CD4-positive, alpha-beta T cell treated with Interleukin-6 for 4 hours (primary cell): Measurements from ENCODE around the gene KHDRBS2.

Source experiments
- DNase-seq: peaks from one replicate; pipeline ENCODE4 v3.0.0-alpha.2; 2020; ENCODE audit warnings: mixed read lengths

Gene KHDRBS2

GRCh38 chr6:62285612-62286469 lies at the start of gene KHDRBS2:
Gene KHDRBS2 (minus strand): TSS chr6:62286225.
- DNase-seq = peak; percentile 3

- DNase-seq = no peak
Observed at GRCh38 chr6:62328607-62329006, 42.6 kb upstream of the KHDRBS2 start.

GRCh38 chr6:62324834-62325233 lies 38.8 kb upstream of the KHDRBS2 start:
- no peak for DNase-seq

DNA sequence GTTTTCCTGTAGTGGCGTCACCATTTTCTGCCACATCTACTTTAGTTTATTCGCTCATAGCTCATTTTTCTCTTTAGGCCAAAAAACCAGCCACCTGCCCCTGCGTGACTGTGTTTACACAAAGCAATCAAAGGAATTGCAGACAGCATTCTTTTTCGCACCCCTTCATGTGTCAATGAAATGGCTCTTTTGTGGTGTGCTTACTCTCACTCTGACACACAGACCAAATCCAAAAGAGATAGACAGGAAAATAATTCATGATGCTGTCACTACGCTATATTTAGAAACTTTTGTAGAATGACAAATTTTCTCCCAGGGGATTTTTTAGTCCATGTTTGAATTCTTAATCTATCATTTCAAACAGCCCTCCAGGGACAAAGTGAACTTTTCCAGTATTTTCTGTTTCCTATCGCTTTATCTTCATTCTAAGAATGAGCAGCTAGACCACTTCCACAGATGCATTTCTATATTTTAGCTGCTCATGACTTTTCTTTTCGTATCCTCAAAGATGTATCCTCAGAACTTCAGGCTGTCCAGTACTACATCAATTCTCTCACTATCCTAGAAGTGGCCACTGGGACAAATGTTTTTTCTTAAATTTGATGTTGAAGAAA lies 37.9 kb upstream of the KHDRBS2 start:
- DNase-seq = no peak

- DNase-seq = no peak
Observed at GRCh38 chr6:62298745-62299392, 12.8 kb upstream of the KHDRBS2 start.

- DNase-seq = no peak
Observed at GRCh38 chr6:62296541-62296940, 10.5 kb upstream of the KHDRBS2 start.

DNA sequence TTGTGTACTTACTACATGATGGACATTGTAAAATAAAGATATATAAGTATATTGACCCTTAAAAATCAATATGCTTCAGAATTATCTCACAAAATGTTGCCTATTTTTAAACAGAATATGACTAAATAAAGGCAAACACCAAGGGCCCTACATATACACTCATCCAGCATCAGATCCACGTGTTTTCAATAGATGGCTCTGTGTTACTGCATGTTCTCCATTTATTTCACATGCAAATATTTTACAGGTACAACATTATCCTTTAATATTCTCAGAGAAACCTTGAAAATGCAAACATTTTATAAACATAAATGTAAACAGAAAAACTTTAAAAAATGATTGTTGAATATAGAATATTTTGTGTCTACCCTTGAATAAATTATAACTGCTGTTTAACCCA lies 2.9 kb upstream of the KHDRBS2 start:
- DNase-seq = no peak

GRCh38 chr6:62288562-62288961 lies 2.5 kb upstream of the KHDRBS2 start:
- DNase-seq = no peak

- DNase-seq = no peak
Observed at GRCh38 chr6:62286470-62286843, 432 bp upstream of the KHDRBS2 start.

DNA sequence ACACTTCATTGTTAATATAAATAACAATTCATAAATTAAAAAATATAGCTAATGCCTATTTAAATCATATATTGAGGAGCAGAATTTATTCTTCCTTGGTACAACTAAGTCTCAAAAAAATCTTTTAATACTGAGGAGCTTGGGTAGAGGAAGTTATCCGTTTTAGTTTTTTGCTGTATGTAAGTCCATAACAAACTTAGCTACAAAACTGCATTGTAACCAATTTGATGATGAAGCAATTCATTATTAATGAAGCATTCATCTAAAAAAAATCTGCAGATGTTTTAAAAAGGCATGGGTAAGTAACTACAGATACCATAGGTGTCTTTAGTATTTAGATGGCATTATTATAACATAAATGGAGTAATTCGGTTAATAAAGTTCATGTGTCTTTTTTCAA lies 1.3 kb downstream of the KHDRBS2 start:
- DNase-seq = no peak

- DNase-seq = no peak
Observed at GRCh38 chr6:62283796-62284411, 2.1 kb downstream of the KHDRBS2 start.

GRCh38 chr6:62283365-62283764 lies 2.7 kb downstream of the KHDRBS2 start:
- DNase-seq = no peak

DNA sequence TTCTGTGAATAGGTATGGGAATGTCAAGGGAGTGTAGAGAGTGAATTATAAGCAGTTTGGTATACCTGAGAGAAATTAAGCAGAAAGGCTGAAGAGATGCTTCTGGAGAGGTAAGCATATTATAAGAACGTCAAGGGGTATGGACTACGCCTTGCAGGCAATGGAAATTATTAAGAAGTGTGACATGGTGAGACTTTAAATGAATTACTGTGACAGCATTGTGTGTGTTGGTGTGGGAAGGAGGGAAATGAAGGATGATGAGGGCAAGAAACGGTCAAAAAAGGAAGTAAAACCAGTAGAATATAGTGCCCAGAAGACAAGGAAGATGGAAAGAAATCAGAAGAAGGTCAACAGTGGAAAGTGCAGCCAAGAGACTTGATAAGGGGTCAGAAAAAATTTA lies 5.9 kb downstream of the KHDRBS2 start:
- DNase-seq = no peak

- DNase-seq = no peak
Observed at GRCh38 chr6:62272114-62272513, 13.9 kb downstream of the KHDRBS2 start.

- no peak for DNase-seq
Observed at GRCh38 chr6:62265906-62266525, 20.0 kb downstream of the KHDRBS2 start.

DNA sequence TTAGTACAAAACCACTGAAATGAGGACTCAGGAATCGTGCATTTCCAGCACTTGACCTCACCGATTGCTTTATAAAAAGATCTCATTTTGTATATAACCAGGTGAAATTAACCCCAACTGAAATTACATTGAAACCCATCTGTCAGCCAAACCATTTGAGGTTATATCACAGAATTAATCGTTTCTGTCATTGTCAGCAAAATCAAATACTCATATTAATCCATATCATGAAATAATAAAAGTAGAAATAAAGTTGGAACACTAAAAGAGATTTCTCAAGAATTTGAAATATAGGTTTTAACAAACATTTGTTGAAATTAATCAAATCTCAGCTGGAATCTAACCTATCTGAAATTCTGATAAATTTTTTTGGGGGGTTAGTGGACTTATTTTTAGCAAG lies 23.7 kb downstream of the KHDRBS2 start:
- no peak for DNase-seq

DNA sequence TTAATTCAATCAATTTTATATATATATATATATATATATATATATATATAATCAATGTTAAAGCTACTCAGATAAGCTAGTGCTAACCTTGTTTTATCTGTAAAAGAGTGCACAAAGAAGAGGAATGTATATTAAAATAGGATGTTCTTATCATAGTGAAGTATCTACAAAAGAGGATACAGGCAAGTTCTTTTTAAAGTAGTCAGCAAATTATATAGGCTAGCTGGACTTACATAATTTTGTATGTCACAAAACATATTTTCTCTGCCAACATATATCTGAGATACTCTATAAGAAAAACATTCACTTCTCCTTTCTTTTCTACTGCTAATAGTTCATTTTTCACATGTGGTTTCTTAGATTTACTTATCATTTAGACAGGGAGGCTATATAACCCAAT lies 39.9 kb downstream of the KHDRBS2 start:
- no peak for DNase-seq

DNA sequence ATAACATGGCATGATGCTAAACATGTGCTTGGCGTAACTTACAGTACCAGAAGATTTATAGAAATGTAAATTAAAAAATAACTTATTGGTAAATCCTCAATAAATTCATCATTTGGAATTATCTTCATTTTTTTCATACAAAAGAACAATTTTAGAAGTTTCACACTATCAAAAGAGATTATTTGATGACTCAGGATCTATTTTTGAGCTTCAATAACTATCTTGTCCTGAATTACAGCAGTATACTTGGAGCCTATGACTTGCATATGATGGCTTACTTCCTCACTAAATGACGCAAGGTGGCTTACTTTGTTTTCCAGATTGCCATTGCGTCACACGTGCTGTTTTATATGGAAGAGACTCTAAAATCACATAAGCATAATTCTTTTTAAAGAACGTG lies 49.2 kb downstream of the KHDRBS2 start:
- DNase-seq = no peak

GRCh38 chr6:62229231-62229630 lies 56.8 kb downstream of the KHDRBS2 start:
- DNase-seq = no peak

DNA sequence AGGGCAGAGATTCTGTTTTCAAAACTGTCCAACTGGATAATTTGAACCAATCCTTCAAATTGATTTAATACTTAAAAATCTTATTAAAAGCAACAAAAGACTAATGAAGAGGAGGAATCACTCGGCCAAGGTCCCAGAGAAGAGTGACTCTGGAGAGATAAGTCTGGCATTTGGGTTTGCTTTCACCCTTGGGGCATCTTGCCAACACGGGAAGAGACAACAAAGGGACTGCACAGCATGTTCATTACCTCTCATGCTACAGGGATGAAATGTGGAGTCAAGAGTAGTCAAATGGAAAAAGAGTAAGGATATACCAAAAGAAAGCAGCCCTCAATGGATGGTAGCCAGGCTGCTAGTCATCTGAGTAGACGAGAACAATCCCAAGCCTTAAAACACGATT lies 68.2 kb downstream of the KHDRBS2 start:
- no peak for DNase-seq

DNA sequence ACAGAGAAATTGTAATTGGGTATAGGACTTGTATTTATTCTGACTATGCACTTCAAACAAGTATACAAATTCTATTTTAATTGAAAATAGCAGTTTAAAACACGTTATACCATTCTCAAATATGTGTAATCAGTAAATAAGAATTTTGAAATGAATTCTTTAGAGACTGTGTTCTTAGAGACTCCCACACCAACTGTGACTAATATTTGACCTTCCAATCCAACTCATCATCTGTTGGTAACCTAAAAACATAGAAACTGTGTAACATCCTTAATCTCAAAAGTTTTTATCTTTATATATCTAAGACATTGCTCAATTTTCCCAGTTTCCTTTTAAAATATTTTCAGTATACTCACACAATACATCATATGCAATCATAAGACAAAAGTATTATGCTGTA lies 83.9 kb downstream of the KHDRBS2 start:
- DNase-seq = no peak

- no peak for DNase-seq
Observed at GRCh38 chr6:62192593-62192992, 93.4 kb downstream of the KHDRBS2 start.

DNA sequence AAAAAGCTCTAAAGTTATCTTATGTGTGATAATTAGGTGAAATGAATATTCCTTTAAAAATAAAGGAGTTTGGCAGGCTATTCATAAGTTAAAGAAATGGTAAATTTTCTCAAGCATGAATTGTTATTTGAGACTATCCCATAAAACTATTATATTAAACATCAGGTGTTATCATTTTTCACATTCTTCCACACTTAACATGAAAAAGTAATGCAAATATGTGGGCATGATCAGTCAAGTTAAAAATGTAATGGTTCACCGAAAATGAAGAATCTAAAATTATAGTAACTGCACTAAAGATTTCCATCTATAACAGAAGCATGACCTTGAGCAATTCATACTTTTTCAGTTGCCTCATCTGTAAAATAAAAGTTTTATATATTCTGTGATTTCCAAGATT lies 110.8 kb downstream of the KHDRBS2 start:
- DNase-seq = no peak
